Retinal pigment epithelial cell (primary cell): ENCODE results near the gene TNFRSF12A.

ENCODE experiments used
- DNase-seq: peaks from one replicate; pipeline ENCODE4 v3.0.0-alpha.2; 2010; ENCODE audit warnings: low read depth
- H3K4me3 ChIP-seq: 2 replicates; pipeline ENCODE4 v1.5.1; 2011; ENCODE audit warnings: mild to moderate bottlenecking, low read length, control low read depth, moderate library complexity
- CTCF ChIP-seq: conservative IDR thresholded peaks from 2 replicates; pipeline ENCODE4 v1.5.1; 2011; ENCODE audit warnings: low read depth, low read length, control low read depth, inconsistent platforms

TNFRSF12A gene

DNA sequence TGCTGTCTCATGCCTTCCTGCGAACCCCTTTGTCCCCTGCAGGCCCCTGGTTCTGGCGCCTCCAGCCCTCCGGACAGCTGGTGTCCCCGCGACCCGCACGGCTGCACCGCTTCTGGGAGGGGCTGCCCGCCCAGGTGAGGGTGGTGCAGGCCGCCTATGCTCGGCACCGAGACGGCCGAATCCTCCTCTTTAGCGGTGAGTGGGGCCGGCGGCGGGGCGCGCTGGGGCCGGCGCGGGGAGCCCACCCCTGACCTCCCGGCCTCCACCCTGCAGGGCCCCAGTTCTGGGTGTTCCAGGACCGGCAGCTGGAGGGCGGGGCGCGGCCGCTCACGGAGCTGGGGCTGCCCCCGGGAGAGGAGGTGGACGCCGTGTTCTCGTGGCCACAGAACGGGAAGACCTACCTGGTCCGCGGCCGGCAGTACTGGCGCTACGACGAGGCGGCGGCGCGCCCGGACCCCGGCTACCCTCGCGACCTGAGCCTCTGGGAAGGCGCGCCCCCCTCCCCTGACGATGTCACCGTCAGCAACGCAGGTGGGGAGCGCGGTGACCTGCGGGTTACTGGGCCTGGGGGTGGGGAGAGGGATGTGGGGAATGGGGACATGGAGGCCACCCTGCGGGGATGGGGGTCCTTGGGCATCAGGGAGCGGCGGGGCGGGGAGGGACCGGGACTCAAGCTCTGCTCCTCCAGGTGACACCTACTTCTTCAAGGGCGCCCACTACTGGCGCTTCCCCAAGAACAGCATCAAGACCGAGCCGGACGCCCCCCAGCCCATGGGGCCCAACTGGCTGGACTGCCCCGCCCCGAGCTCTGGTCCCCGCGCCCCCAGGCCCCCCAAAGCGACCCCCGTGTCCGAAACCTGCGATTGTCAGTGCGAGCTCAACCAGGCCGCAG is 38.2 kb downstream of the TNFRSF12A start:
- TF ChIP-seq CTCF, result peak; percentile 13
- H3K4me3 ChIP-seq, result peak overlapping the region; percentile 69
- no peak for DNase-seq

DNA sequence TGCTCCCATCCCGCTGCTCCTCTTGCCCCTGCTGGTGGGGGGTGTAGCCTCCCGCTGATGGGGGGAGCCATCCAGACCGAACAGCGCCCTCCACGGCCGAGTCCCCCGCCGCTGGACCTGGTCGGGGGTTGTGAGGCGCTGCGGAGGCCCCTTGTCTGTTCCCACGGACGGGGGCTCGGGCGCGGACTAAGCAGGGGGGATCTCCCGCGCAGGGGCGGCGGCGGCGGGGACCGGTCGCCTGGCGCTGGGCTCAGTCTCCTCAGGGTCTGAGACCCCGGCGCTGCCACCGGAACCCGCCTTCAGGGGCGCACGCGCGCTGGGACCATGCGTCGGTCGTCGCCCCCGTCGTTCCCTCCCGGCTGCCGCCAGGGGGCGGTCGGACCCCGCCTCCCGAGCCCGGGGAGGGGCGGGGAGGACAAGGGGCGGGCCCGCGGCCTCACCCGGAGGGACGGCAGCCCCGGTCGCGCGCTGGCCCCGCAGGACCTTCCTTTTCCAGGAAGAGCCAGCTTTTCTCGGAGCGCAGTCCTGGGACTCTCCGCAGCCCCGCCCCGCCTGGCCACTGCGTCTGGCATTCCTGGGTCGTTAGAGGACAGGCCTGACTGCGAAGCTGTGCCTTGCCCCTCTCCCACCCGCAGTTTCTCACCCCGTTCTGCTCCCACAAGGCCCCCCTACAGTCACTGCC is 39.0 kb downstream of the TNFRSF12A start:
- peak; percentile 54 for TF ChIP-seq CTCF
- peak; percentile 24 for DNase-seq
- peak overlapping the region; percentile 69 for H3K4me3 ChIP-seq

GRCh38 chr16:3059723-3060242 is 39.6 kb downstream of the TNFRSF12A start:
- TF ChIP-seq CTCF, result no peak
- peak overlapping the region; percentile 47 for H3K4me3 ChIP-seq
- DNase-seq, result no peak

DNA sequence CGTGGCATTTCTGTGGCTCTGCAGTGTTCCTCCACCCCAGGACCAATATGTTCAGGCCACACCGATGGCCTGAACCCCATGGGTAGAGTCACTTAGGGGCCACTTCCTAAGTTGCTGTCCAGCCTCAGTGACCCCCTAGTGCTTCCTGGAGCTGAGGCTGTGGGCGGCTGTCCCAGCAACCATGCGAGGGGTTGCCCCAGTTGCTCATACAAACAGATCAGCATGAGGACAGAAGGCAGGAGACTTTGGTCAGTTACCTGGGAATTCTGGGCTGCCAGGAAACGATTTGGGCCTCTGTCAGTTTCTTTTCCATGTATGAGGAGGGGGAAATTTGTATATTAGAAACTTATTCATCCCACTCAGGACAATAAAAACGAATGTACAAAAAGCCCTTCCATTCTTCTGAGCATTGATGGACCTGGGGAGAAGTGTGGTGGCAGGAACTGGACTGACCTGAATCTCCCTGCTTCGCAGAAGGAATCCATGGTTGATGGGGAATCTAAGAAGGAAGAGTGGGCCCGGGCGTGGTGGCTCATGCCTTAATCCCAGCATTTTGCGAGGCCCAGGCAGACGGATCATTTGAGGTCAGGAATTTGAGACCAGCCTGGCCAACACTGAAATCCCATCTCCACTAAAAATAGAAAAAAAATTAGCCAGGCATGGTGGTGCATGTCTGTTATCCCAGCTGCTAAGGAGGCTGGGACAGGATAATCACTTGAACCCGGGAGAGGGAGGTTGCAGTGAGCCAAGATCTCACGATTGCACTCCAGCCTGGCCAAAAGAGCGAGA is 40.4 kb downstream of the TNFRSF12A start:
- no peak for DNase-seq
- TF ChIP-seq CTCF, result no peak
- no peak overlapping the region for H3K4me3 ChIP-seq

DNA sequence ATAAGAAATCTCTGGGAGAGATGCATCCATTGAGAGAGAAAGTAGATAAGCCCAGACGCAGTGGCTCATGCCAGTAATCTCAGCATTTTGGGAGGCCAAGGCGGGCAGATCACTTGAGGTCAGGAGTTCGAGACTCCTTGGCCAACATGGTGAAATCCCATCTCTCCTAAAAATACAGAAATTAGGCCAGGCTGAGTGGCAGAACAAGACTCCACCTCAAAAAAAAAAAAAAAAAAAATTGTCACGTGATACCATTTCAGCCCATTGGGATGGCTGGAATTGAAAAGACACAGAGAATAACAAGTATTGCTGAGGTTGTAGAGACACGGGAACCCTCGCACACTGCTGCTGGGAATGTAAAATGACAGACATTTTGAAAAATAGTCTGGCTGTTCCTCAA is 42.4 kb downstream of the TNFRSF12A start:
- no peak overlapping the region for H3K4me3 ChIP-seq
- no peak for TF ChIP-seq CTCF
- no peak for DNase-seq

- no peak for DNase-seq
- no peak overlapping the region for H3K4me3 ChIP-seq
- TF ChIP-seq CTCF, result no peak
Observed at GRCh38 chr16:3063625-3064386, 43.6 kb downstream of the TNFRSF12A start.
